ENCODE measurements around the gene ATN1. TPM values are rescaled to one million over a fixed set of nuclear protein-coding genes. Genes with fewer than 3 reads are reported as not detected.

Gene ATN1
- total and polyA plus RNA-seq, 2 of the 8 experiments (the other 6 are each of a cell fraction or from before 2014, with no cell fraction given) = 20.6 to 73.4 TPM

- no peak for TF ChIP-seq CHD7 (IDR thresholded peaks at IDR 0.05; ENCODE audit: insufficient replicate concordance, low read length)
- no peak for TF ChIP-seq RXRA (IDR thresholded peaks at IDR 0.05; ENCODE audit: insufficient read depth, low read depth, low read length)
- no peak for TF ChIP-seq BACH1 (IDR thresholded peaks at IDR 0.05; ENCODE audit: low read length)
- no peak for TF ChIP-seq SP1 (IDR thresholded peaks at IDR 0.05; ENCODE audit: low read depth, low read length)
Observed at GRCh38 chr12:6987956-6988553, 60.3 kb downstream of the ATN1 start (continued).

All from H1 (cell line).